ENCODE data around the gene ZIM2. TPM values are rescaled to one million over a fixed set of nuclear protein-coding genes. Genes with fewer than 3 reads are reported as not detected.

The ZIM2 gene
- total RNA-seq, 1 experiment from 2014 or later, result not detected

GRCh38 chr19:56868446-56868845, 27.9 kb upstream of the ZIM2 start (continued):
- TF ChIP-seq ZBTB33 (IDR thresholded peaks at IDR 0.05; ENCODE audit: extremely low read depth, insufficient replicate concordance, low read length) (no peak), RAD21 (IDR thresholded peaks at IDR 0.05; ENCODE audit: low read depth) (no peak)

- intact Hi-C loops (cut with micrococcal nuclease), result no loop called here
- ATAC-seq (no peak), DNase-seq (ENCODE audit: low read depth, low spot score) (no peak)
- no peaks in the 10 kb centered on the region for H4K20me1 ChIP-seq (ENCODE audit: insufficient read depth)
- ChIA-PET CTCF (no interaction called here), POLR2A (no interaction called here), RAD21 (ENCODE audit: low non-redundant PET in 1 of 2, low total read pairs in 2 of 2, uncharacterized antibody in 2 of 2, unreplicated experiment in 2 of 2) (no interaction called here)
- no peak for TF ChIP-seq CBX3 (IDR thresholded peaks at IDR 0.05; ENCODE audit: low read depth)
- TF ChIP-seq EGR1 (IDR thresholded peaks at IDR 0.05; ENCODE audit: low read depth), result no peak
- no peak for TF ChIP-seq SP1 (IDR thresholded peaks at IDR 0.05; ENCODE audit: low read depth)
- no peak for TF ChIP-seq SIN3A (IDR thresholded peaks at IDR 0.05; ENCODE audit: low read depth)
- no peak for TF ChIP-seq RAD21 (IDR thresholded peaks at IDR 0.05; ENCODE audit: low read depth)
- TF ChIP-seq CEBPB (IDR thresholded peaks at IDR 0.05; ENCODE audit: low read depth), result no peak
- TF ChIP-seq ZBTB33 (IDR thresholded peaks at IDR 0.05; ENCODE audit: extremely low read depth, insufficient replicate concordance, low read length), result no peak
- TF ChIP-seq EZH2 (IDR thresholded peaks at IDR 0.05), result no peak
- TF ChIP-seq ZFX (IDR thresholded peaks at IDR 0.05), result no peak
- H3K9me2 ChIP-seq (ENCODE audit: insufficient read depth), result no peaks in the 10 kb centered on the region
- H2AFZ ChIP-seq (ENCODE audit: low read depth, low read length, poor library complexity, severe bottlenecking), result no peak overlapping the region
- no peaks in the 10 kb centered on the region for H3K4me1 ChIP-seq (ENCODE audit: control insufficient read depth in 1 of 2, insufficient read depth in 2 of 2, low read length in 2 of 2)
- H3K9ac ChIP-seq (ENCODE audit: low read length), result no peak overlapping the region
- BruUV-seq (replicated peaks), result no TSS peak
- no peak overlapping the region for H3K27ac ChIP-seq (ENCODE audit: low read depth, low read length)
- H3K27me3 ChIP-seq (ENCODE audit: insufficient read depth, low read length), result no peaks in the 10 kb centered on the region
- no peak overlapping the region for H3K4me3 ChIP-seq (replicated peaks in 1 of 2; ENCODE audit: low read depth in 1 of 2, low read length in 2 of 2)
- no peak overlapping the region for H3K4me2 ChIP-seq (ENCODE audit: low read length)
- no peaks in the 10 kb centered on the region for H3K36me3 ChIP-seq (ENCODE audit: control insufficient read depth in 1 of 2, insufficient read depth in 2 of 2, low read length in 2 of 2)
- no peaks in the 10 kb centered on the region for H3K79me2 ChIP-seq (ENCODE audit: insufficient read depth, low read length)
- H3K9me3 ChIP-seq (ENCODE audit: control insufficient read depth in 1 of 2, insufficient read depth in 1 of 2, low read depth in 1 of 2, low read length in 2 of 2), result peaks cover 3 to 47% of the 10 kb centered on the region in 2 experiments; a peak in 2 of 4 replicates
Observed at GRCh38 chr19:56866538-56866937, 26.0 kb upstream of the ZIM2 start.
